SKM-1 (cell line): Measurements from ENCODE around the gene GNAO1.
"Not testable (repeated sequence)": the region's sequence is repeated elsewhere in the genome, so short reads cannot be mapped to it uniquely, and the experiment has no call there.

Experiments used
- DNase-seq: peaks from one replicate; lab custom pipeline; 2025; ENCODE audit not compliant: unreplicated experiment; lab: John Stamatoyannopoulos, UW

Gene GNAO1

DNA sequence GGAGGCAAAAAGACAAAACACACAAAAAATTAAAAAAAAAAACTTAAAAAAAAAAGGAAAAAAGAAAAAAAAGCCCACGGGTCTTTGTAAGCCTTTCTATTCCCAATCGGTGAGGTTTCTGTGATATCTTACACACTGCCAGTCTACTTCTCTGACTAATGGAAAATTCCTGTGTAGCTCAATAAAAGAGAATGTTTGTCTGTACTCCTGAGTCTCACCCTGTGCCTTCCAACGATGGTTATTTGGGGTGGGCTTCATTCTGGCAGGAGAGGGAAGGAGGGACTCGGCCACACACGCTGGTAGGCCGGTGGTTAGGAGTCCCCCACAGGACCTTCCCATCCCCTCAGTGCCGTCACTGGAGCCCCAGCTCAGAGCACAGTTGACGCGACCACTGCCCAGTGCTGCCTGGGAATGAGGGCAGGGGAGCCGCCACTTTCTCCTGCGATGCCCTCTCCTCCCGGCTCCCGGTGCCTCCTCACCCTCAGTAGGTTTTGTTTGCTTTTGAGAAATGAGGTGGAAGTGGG, 166.0 kb downstream of the GNAO1 start:
- no peak for DNase-seq

DNA sequence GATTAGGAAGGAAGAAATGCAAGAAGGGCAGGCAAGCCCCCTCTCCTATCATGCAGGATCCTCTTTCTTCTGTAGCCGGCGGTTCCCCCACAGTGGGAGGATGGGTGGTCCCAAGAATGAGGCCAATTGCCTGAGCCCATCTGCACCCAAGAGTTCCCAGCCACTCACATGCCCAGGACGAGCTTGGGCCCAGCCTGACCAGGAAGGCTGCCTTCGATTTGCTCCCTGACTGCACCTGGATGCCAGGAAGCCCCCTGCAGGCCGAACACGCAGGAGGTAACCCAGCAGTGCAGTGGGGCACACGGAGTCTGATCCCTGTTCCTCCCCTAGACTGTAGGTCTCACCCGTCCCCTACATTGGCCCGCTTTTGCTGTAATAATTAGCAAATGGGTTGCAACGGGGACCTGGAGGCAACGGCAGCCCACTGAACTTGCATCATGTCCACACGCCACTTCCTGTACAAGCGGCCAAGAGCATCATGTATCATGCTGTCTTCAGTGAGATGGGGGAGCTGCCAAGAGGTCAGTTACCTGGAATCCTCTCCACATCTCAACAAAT, 166.6 kb downstream of the GNAO1 start:
- peak; percentile 6 for DNase-seq

DNA sequence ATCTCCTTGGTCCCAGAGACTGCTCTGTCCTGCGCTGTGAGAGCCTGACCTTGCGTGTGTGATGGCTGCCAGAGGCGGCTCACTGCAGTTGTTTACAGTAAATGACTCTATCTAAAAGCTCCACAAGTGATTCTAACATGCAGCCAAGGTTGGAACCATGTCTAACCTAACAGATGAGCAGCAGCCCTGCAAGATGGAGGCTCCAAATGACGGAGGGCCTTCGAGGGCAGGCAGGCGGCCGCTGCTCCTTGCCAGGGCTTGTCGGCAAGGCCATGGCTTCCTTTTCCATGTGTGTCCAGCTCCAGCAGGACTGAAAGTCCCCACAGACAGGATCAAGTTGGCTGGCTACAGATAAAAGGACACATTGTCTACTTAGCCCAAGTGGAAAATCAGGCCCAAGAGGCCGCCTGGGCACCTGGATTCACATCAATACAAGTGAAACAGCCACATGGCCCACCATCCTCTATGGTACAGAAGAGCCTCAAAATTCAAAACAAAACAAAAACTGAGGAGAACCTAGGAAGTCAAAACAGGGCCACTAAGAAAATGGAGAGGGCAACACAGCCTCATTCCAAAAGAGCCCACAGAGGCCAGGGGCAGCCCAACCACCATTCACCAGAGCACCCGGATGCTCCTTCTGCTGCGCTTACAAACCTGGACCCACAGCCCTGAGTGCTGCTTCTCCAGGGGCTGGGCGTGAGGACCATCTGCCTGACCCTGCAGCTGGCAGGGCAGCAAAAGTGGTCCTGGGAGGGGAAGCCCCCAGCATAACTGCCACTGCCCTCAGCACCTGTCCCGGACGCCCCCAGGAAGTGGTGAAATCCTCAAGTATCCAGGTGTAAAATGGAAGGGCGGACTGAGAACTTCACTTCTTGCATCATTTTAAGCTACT, 169.1 kb downstream of the GNAO1 start:
- no peak for DNase-seq

DNA sequence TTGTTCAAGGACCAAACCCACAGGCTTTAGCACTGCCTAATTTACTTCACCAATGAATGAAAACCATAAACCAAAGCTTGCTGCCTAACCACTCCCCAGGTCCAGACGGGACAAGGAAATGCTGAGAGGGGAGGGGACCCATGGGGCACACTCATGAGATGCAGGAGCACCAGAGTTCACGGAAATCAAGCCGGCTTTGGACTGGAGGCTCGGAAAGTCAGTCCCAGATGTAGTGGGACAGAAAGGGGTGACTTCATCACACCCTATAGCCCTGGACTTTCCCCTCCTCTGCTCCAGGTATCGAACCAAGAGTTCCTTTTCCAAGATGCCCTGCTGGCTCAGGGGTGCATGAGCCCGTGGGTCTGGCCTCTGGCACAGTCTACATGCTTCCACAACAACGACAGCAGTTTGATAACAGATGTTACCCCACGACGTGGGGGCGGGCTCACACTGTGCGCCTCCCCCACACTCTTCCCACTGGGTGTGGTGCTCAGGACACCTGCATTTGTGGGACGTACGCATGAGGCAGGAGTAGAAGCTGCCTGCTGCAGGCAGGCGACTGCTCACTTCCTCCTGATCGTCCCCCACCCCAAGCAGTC, 170.9 kb downstream of the GNAO1 start:
- DNase-seq = no peak

- DNase-seq = no peak
Measured at GRCh38 chr16:56362706-56363105, 171.4 kb downstream of the GNAO1 start.

GRCh38 chr16:56363181-56363716, 172.0 kb downstream of the GNAO1 start:
- no peak for DNase-seq

DNA sequence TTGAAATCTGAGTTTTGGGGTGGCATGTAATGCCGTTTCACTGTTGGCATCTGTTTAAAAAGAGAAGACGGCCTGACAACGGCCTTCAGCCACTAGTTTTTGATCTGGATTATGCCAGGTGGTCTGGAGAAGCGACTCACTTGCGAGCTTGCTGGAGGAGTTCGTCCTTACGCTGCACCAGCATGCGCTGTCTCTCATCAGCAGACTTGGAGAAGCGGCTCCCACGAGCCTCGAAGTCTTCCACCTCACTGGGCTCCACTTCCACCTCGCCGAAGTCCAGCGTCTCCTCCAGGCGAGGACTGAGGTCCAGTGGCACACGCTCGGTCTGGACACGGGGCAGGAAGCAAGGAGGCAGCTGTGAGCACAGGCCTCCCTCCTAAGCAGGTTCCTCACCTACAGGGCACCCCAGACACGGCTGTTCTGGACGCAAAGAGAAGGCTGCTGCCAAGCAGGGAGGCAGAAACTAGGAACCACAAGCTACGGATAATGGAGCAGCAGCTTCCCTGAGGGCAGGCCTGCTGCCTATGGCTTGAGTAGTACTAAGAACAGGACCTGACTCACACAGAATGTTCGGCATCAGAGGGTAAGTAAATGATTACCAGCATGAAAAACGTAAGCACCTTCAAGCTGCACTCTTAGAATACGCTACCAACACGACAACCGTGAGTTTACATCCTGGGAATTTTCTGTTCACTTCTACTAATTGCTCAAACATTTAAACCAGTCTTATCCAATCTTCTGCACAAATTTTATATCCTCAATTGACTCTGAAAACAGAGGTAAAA, 172.7 kb downstream of the GNAO1 start:
- DNase-seq = no peak

GRCh38 chr16:56364865-56365264, 173.6 kb downstream of the GNAO1 start:
- DNase-seq = no peak

GRCh38 chr16:56365552-56365951, 174.3 kb downstream of the GNAO1 start:
- DNase-seq = no peak

GRCh38 chr16:56366945-56367344, 175.7 kb downstream of the GNAO1 start:
- DNase-seq = no peak

DNA sequence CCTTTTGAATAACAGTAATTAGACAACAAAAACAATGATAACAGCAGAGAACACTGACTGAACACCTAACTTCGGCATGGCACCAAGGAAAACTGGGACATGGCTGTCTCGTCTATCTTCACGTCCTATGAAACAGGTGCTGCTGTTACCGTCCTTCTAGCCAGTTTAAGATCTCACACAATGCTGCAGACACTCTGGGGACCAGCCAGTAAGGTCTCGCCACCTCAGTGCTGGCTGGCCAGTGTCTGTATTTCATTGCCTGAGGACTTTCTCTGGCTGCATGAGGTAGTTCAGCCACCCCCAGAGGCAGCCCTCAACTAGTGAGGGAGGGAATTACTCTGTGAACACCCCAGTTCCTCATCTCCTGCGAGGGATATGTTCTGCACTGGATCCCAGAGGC, 176.5 kb downstream of the GNAO1 start:
- DNase-seq = no peak

DNA sequence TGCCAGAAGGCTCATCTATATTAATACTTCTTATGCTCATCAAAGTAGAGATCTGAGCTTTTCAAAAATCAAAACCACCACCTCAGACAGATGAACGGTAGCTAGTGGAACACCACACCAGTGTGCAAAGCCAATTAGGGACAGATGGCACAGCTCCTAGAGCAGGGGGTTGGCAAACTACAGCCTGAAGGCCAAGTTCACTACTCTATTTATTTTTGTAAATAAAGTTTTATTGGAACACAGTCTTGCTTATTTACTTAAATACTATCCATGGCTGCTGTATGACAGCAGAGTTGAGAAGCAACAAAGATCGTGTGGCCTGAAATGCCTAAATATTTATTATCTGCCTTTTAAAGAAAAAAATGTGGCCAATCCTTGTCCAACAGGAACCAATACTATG, 177.3 kb downstream of the GNAO1 start:
- no peak for DNase-seq

DNA sequence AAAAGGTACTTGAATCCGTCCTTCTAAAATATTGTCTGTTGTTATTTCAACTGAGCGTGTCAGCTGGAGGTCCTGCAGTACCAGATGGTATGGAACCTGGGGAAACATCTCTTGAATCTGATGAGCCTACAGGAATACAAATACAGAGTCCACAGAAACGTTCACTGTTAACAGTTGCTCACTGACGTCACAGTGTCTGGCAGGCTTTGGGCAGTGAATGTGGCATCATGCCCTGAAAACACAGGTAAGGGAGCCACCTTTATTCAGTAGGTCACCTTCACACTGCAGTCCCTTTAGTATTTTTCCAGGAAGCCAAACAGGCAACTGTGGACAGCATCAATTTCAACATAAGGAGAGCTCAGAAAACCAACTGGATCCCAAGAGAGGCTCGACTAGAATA, 177.9 kb downstream of the GNAO1 start:
- DNase-seq = no peak

DNA sequence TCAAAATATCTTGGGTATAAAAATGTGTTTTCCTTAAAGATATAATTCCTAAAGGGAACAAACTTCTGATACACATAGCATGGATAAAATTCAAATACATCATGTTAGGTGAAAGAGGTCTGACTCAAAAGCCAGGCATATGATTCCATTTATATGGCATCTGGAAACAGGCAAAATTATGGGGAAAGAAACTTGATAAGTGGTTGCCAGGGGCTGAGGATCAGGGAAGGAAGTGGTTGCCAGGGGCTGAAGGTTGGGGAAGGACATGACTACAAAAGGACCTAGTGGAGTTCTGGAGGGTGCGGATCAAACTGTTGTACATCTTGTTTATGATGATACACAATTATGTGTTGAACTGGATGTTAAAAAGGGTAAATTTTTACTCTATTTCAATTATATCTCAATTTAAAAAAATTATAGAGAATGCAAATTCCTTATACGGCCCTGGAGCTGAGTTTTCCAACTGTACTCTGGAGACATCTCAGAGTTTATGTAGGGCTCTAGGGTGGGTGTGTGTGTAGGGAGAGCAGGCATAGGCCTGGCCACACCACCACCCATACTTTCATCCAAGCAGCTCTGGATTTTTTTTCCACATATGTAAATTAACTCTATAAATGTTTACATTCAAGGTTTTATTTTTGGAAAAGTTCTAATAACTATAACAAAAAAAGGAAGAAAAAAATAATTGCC, 179.0 kb downstream of the GNAO1 start:
- no peak for DNase-seq

- DNase-seq = no peak
Measured at GRCh38 chr16:56370875-56371659, 179.8 kb downstream of the GNAO1 start.

GRCh38 chr16:56371660-56371937, 180.3 kb downstream of the GNAO1 start:
- no peak for DNase-seq

GRCh38 chr16:56372013-56372634, 180.8 kb downstream of the GNAO1 start:
- no peak for DNase-seq

- DNase-seq = no peak
Measured at GRCh38 chr16:56373003-56373402, 181.7 kb downstream of the GNAO1 start.

- DNase-seq = not testable (repeated sequence)
Measured at GRCh38 chr16:56375792-56376191, 184.5 kb downstream of the GNAO1 start.
